GM18873 (cell line): ENCODE results near the gene C9orf43.
"Not testable (repeated sequence)": the region's sequence is repeated elsewhere in the genome, so short reads cannot be mapped to it uniquely, and the experiment has no call there.

Source experiments
- ATAC-seq: cut with Tn5 transposase; IDR thresholded peaks from one replicate; pipeline ENCODE4 v1.9.1; 2021; ENCODE audit warnings: mild to moderate bottlenecking, moderate library complexity, moderate number of reproducible peaks; ENCODE audit not compliant: unreplicated experiment, low FRiP score

Gene C9orf43

DNA sequence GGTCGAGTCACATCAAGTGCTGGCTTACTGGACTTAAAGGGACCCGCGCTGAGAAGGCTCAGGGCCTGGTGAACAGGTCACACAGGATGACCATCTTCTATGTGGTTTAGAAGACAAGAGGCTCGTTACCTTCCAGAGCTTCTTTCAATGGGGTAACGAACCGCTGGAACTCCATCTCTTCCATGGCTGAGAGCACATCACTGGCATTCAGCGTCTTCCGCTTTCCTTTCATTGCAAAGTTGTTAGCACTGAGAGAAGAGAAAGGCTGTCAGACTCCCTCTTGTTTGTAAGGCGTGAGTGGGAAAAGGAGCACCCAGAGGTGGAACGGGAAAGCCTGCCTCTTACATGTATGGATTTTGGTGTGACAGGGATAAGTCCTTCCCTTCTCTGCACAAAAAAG, 1.1 kb upstream of the C9orf43 start:
- no peak for ATAC-seq

DNA sequence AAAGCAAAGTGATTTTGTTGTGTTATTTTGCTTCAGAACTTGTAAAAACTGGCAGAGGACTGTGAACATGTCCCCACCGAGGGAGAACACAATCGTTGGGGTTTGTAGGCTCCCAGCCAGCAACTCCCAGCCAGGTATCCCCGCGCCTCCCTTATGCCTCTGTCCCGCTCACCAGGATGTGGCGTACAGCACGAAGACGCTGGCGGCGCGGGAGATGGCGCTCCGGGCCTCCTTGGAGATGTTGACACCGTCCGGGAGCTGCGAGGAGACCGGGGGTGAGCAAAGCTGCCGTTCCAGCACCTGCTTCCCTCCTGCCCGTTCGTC, 702 bp upstream of the C9orf43 start:
- peak; percentile 3 for ATAC-seq

DNA sequence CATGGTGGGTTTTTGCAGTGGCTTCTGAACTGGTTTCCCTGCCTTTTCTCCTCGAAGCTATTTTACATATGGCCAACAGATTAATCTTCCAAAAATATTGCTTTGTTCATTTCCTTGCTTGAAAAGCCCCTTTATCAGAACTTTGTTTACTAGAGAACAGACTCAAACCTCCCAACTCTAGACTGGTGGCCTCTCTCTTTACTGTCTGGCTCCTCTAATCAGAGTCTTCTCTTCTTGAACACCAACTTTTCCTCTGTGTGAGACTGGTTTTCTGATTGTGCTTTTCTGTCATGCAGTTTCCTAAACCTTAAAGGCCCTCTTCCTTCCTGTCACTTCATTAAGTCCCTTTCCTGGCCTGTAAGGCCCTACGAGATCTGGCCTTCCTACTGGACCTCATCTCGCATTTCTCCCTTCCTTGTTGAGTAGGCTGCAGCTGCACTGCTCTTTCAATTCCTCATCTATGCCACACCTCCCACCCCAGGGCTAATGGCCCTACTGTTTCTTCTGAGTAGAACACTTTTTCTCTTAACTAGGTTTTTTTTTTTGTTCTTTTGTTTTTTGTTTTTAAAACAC, 5.7 kb downstream of the C9orf43 start:
- ATAC-seq, result peak; percentile 70

DNA sequence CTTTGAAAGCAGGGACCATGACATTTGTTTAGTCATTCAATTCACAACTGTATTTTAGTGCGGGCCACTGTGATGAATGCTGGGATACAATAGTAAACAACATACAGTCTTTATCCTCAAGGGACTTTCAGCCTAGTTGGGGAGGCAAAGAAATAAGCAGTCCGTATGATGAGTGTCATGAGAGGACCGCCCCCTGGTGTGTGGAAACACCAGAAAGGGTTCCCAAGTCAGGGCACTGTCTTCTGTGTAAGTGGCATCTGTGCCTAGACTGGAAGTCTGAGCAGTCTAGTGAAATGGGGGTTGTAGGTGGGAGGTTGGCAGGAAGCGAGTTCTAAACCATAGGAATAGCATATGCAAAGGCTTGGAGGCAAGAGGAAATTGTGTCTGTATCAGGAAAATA, 6.8 kb downstream of the C9orf43 start:
- ATAC-seq, result no peak

DNA sequence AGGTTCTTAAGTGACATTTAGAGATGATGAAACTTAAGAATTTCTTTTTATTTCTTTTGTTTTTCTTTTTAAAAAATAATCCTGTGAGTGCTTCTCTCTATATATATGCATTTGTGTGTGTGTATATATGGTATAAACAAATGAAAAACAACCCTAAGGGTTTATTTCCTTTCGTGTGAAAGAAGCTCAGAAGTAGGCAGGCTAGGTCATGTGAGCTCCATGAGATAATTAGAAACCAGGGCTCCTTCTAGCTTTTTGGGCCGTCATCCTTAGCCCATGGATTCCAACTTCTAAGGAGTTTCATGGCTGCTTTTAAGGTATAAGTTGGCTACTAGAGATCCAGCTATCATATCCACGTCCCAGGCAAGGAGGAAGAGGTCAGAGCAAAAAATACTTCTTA, 11.2 kb downstream of the C9orf43 start:
- no peak for ATAC-seq

DNA sequence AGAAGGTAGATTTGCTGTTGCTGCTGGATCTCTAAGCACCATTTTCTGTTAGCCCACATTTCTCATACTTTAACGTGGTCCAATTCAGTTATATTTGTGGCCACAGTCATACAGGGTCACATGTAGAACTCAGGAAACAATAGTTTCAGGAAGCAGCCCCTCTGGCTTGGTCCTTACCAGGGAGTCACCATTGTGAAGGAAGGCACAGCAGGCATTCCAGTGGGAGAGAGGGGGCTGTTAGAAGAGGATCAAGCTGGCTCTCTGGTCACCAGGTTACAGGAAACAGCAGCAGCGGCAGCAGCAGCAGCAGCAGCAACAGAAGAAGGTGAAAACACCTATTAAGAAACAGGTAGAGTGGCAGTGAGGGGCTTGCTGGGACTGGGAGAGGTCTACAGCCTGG, 14.5 kb downstream of the C9orf43 start:
- no peak for ATAC-seq

DNA sequence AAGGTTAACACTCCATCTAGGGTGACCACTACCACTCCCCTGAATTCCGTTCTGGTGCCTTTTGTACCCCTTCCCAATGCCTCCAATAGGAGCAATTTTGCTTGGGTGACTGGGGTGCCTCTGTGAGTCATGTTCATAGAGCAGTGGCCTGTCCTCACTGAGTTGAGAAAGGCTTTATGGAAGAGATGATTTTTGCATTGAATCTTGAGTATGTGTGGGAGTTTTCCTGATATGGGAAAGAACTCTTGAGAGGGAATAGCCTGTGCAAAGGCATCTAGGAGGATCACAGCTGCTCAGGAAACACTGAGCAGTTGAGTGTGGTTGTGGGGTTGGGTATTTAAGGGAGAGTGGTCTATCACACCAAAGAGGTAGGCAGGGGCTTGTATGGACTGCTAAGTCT, 16.2 kb downstream of the C9orf43 start:
- no peak for ATAC-seq

DNA sequence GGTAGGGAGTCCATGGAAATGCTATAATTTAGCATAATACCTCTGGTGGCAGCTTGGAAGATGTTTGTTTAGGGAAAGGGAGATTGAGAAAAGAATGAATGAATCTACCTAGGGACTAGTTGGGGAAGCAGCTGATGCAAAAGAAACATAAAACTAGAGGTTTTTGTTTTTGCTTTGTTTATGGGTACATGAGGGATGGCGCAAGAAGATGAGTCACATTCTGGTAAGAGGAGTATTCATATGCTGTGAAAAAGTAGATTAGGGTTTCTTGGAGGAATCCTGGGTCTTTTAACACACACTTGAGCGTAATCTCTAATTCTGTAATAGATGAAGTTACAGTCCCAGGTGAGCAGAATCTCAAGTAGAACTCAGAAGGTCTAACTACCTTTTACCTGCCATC, 17.1 kb downstream of the C9orf43 start:
- no peak for ATAC-seq

DNA sequence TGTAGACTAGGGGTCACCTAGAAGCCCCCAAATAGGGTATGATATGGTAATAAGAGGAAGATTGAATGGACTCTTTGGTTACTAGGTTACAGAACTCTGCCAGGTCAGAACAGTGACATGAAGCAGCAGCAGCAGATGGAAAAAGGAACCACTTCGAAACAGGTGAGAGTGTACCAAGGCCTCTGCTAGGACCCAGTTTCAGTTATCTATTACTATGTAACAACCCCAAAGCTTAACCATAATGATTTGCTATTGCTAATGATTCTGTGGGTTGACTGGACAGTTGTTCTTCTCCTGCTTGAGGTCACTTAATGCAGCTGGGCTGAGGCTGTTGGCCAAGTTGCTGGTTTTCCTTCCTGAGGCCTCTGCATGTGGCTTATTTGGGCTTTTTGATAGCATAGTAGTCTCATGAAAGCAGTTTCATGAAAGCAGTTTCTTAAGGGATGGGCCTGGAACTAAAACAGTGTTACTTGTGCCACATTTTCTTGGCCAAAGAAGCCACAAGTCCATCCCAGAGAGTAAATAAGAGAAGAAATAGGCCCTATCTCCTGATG, 17.6 kb downstream of the C9orf43 start:
- no peak for ATAC-seq

DNA sequence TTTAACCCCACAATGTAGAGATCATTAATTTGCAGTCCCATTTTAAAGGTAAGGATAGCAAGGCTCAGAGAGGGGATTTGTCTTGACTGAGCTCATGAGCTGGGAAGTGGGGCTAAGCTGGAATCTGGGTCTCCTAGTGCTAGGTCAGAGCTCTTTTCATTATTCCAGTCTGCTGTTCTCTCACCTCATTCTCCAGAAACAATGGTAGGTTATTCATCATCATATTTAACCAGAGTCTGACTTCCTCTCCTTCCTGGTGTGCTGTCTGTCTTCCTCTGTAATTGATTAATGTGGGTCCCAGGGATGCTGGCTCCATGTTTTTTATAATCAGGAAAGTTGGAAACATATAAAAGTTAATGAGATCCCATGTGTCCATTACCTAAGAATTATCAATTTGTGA, 20.6 kb downstream of the C9orf43 start:
- ATAC-seq, result no peak

DNA sequence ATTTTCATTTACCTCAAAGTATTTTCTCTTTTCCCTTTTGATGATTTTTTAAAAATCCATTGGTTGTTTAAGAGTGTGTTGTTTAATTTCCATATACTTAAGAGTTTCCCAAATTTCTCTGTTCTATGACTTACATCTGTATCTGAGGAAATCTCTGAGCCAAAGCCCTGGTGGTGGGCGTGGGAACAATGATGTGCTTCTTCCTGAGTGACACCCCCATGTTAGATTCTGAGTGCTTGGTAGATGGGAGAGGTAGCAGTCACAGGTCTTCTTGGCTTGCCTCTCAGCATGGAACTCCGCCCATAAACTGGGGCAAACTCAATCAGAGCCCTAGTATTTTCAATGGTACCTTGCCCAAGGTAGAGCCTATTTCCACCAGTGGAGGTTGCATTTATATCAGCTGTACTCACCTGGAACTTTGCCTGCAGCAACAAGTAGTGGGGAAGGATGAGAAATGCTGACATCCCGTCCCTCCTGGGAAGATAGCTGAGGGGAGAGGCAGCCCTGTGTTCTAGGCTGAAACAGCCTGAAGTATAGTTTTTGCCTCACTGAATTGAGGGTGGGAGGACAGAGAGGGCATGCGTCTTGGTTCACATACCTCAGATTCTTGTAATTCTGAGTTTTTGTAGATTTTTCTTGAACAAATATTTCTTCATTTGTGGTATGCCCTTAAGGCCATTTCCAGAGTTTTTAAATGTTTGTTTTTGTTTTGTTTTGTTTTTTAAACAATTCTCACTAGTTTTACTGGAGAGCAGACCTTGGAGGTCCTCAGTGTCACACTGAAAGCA, 26.4 kb downstream of the C9orf43 start:
- no peak for ATAC-seq

DNA sequence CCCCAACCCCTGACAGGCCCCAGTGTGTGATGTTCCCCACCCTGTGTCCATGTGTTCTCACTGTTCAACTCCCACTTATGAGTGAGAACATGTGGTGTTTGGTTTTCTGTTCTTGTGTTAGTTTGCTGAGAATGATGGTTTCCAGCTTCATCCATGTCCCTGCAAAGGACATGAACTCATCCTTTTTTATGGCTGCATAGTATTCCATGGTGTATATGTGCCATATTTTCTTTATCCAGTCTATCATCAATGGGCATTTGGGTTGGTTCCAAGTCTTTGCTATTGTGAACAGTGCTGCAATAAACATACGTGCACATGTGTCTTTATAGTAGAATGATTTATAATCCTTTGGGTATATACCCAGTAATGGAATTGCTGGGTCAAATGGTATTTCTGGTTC, 27.2 kb downstream of the C9orf43 start:
- not testable (repeated sequence) for ATAC-seq

DNA sequence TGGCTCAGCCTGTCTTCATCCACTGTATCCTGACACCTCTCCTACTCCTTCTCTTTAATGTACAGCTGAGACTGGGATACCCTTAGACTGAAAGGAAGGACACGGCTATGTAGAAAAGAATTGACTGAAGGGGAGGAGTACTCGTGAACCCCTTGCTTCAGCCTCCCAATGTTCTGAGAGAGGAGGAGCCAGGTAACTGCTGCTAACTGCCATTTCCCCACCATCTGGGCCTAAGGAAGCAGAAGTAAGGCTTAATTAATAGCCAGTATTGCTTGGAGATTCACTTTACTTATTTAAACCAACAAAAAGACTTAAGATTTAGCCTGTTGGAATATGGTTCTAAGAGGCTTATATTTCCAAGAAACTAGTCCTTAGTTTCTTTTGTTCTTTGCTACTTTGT, 34.2 kb downstream of the C9orf43 start:
- ATAC-seq, result no peak

DNA sequence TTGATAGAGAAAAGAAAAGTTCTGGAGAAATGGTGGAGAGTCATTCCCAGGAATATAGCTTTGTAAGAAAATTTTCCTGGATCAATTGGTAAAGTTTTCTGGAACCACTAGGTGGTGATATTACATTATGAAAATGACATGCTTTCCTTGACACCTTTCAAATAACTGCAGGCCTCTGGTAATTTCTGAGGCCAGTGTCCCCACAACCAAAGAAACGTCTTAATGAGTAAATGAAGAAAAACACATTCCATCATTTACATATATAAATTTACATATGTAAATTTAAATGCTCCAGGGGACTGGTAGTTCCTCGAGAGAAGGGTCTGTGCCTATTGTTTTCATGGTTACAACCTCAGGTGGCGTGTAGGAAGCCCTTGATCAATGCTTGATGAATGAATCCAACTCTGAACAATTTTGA, 35.8 kb downstream of the C9orf43 start:
- ATAC-seq, result no peak

DNA sequence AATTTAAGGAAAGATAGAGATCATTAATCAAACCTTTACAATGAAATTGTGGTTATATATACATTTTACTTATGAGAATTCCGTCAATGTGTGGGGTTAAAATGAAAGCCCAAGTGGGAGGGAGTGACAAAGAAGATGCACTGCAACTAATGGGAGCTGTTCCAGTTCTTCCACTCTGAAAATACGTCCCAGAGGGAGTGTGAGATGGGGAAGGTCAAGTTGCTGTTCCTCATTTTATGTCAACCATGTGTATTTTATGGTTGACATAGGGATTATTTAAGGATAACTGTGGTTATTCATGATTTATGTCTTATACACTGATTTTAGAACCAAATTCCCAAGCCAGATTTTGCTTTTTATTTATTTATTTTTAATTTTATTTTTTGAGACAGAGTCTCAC, 38.8 kb downstream of the C9orf43 start:
- ATAC-seq, result no peak

DNA sequence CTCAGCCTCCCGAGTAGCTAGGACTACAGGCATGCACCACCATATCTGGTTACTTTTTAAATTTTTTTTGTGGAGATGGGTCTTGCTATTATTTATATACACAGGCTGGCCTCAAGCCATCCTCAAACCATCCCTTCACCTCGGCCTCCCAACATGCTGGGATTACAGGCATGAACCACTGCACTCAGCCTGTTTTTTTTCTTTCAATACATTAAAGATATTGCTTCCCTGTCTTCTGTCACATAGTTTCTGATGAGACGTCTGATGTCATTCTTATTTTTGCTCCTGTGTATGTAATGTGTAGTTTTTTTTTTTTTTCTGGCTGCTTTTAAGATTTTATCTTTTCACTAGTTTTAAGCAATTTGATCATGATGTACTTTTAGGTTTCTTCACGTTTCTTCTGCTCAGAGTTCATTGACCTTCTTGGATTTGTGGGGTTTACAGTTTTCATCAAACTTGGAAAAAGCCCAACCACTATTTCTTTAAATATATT, 41.6 kb downstream of the C9orf43 start:
- ATAC-seq, result no peak

DNA sequence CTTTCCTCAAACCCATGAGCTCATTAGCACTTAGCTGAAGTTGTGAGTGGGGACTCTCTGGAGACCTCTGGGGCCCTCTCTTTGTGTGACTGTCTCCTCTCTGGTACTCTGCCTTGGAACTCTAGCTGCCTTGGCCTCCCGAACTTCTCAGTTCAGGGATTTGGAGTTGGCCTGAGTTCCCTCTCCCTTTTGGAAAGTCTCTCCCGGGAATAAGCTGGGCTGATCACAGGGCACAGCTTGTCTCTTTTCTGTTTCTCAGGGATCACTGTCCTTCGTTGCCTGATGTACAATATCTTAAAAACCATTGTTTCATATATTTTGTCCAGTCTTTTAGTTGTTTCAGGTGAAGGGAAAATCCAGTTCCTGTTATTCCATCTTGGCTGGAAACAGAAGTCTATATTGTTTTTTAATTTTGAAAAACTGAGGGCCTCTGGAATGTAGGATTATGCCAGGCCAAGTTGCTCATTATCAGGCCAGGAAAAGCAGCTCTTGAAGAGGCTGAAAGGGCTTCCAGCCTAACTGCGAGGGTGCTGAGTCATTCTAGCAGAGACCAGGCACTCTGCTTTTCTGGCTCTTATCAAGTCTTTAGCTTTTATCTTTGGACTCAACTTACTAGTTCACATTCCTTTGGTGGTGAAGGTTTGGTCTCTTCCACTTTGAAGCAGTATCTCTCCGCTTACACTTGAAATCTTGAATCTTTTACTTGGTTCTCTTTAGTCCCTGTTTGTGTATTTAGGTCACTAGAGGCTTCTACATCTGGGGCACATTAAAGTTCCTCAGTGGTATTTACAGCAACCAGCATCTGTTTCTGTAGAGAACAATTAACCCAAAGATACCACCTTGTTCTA, 44.6 kb downstream of the C9orf43 start:
- no peak for ATAC-seq

DNA sequence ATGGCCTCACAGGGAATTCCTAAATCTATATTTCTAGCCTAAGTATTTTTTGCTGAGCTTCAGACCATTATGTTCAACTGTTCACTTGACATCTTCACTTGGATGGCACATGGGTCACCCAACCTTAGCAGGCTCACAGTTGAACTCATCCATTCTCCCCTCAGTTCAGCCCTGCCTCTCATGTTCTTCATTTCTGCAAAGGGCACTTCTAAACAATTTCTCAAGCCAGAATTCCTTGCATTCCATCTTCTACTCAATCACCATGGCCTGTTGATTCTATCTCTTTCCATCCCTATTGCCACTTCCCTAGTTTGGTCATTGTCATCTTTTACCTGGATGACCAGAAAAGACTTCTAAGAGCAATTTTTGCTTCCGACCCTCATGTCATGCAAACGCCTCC, 45.7 kb downstream of the C9orf43 start:
- ATAC-seq, result no peak

DNA sequence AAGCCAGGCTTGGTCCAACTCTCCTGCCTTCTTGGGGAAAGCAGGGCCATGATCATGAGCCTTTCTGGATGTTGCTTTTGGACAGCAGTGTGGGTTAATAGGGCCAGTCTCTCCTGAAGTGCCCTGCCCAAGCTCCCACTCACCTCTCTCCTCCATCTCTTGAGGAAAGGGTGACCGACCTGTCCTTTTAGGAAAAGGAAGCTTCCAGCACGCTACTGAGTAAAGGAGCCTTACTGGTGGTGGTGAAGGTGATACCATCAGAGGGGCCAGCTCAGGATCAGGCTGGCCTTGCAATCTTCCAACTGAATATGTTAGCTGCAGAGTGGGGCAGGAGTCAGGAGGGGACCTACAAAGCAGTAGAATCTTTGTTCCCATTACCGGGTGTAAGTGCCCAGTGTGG, 50.7 kb downstream of the C9orf43 start:
- ATAC-seq, result no peak

DNA sequence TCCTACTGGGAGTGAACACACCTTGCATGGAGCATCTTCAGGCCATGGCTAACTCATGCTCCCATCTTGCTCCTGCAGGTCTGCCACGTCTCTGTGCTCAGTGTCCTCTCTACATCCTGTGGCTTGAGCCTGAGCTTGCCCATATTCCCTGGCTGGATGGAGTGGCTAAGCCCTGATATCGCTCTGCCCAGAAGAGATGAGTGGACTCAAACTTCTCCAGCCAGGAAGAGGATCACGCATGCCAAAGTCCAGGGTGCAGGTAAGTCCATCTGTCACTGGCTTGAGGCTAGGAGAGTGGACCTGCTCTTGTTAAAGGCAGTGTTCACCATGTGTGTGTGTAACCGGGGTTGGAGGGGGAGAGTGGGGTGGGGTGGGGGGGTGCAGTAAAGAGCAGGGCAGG, 51.4 kb downstream of the C9orf43 start:
- no peak for ATAC-seq

DNA sequence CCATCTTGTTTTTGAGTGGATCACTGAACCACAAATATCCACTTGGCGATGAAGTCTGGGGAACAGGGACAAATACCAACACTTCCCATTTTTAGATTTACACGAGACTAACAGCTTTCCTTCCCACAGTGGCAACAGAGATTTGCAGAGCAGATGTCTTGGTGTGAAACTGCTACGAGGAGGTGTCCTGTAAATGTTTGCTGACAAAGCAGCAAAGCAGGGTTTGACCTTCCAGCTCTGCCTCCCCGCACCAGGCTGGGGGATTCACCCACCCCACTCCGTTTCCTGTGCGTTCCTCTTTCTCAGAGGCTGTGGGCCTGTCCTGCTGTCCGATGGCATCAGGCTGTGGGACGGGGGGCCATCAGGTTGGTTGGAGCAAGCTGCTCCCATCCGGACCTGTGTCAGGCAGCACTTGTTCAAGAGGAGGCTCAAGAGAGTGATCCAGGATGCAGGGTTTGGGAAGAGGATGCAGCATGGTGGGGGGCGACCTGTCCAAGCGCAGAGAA, 52.3 kb downstream of the C9orf43 start:
- ATAC-seq, result no peak
